Mesenchymal stem cell (in vitro differentiated cells and primary cell): ENCODE results near the gene EXOC3.

Source experiments
- DNase-seq: peaks from one replicate; pipeline ENCODE4 v3.0.0-alpha.2; 2013
- H2AFZ ChIP-seq: one replicate; pipeline ENCODE4 v1.6.1; 2013; ENCODE audit warnings: low read depth, mild to moderate bottlenecking, control low read depth, inconsistent platforms, low read length, moderate library complexity
- H2AK5ac ChIP-seq: 2 replicates; pipeline ENCODE4 v1.6.1; 2013; ENCODE audit warnings: low read length, moderate library complexity, mild to moderate bottlenecking, inconsistent platforms; ENCODE audit not compliant: severe bottlenecking
- H2BK120ac ChIP-seq: one replicate; pipeline ENCODE4 v1.6.1; 2013; ENCODE audit warnings: low read depth, mild to moderate bottlenecking, inconsistent platforms, low read length, moderate library complexity
- H2BK12ac ChIP-seq, 2 experiments: one replicate each; pipeline ENCODE4 v1.6.1; 2013; ENCODE audit warnings: inconsistent platforms in 2 of 2, low read length in 2 of 2, mild to moderate bottlenecking in 2 of 2, moderate library complexity in 2 of 2, control low read depth in 1 of 2
- H2BK15ac ChIP-seq: one replicate; pipeline ENCODE4 v1.6.1; 2013; ENCODE audit warnings: mild to moderate bottlenecking, low read depth, inconsistent platforms; ENCODE audit not compliant: poor library complexity, severe bottlenecking
- H2BK5ac ChIP-seq: 2 replicates; pipeline ENCODE4 v1.6.1; 2013; ENCODE audit warnings: low read depth, mild to moderate bottlenecking, low read length, control low read depth, inconsistent platforms; ENCODE audit not compliant: poor library complexity, severe bottlenecking
- H3K14ac ChIP-seq, 2 experiments: one replicate each; pipeline ENCODE4 v1.6.1; 2013; ENCODE audit warnings: inconsistent platforms in 2 of 2, low read length in 2 of 2, control low read depth in 1 of 2, mild to moderate bottlenecking in 1 of 2, moderate library complexity in 1 of 2
- H3K18ac ChIP-seq, 2 experiments: one replicate each; pipeline ENCODE4 v1.6.1; 2013; ENCODE audit warnings: inconsistent platforms in 2 of 2, low read length in 2 of 2, control low read depth in 1 of 2, low read depth in 1 of 2, mild to moderate bottlenecking in 1 of 2
- H3K23ac ChIP-seq, 2 experiments: one replicate each; pipeline ENCODE4 v1.6.1; 2013; ENCODE audit warnings: inconsistent platforms in 2 of 2, low read length in 2 of 2, mild to moderate bottlenecking in 2 of 2, moderate library complexity in 2 of 2, control low read depth in 1 of 2
- H3K27ac ChIP-seq: 2 replicates; pipeline ENCODE4 v1.5.1; 2013; ENCODE audit warnings: mild to moderate bottlenecking, moderate library complexity, low read length, control low read depth, inconsistent platforms; ENCODE audit not compliant: poor library complexity, severe bottlenecking
- H3K27me3 ChIP-seq, 2 experiments: 2 replicates each; pipeline versions ENCODE4 v1.6.1 to v1.7.0; 2013; ENCODE audit warnings: low read length in 2 of 2, mild to moderate bottlenecking in 2 of 2, moderate library complexity in 2 of 2, control low read depth in 1 of 2, inconsistent platforms in 1 of 2; ENCODE audit not compliant: control insufficient read depth in 1 of 2, insufficient read depth in 1 of 2
- H3K36me3 ChIP-seq, 2 experiments: 2 replicates each; pipeline versions ENCODE4 v1.6.1 to v1.7.0; 2013; ENCODE audit warnings: low read length in 2 of 2, control low read depth in 1 of 2, inconsistent platforms in 1 of 2, low read depth in 1 of 2, mild to moderate bottlenecking in 1 of 2; ENCODE audit not compliant: insufficient read depth in 2 of 2, control insufficient read depth in 1 of 2
- H3K4ac ChIP-seq, 2 experiments: one replicate each; pipeline ENCODE4 v1.6.1; 2013; ENCODE audit warnings: inconsistent platforms in 2 of 2, low read length in 2 of 2, mild to moderate bottlenecking in 2 of 2, moderate library complexity in 2 of 2, control low read depth in 1 of 2, low read depth in 1 of 2
- H3K4me1 ChIP-seq: 2 replicates; pipeline ENCODE4 v1.6.1; 2013; ENCODE audit warnings: low read depth, low read length, control low read depth; ENCODE audit not compliant: control insufficient read depth, insufficient read depth
- H3K4me2 ChIP-seq: 2 replicates; pipeline ENCODE4 v1.6.1; 2013; ENCODE audit warnings: low read length, mild to moderate bottlenecking, inconsistent platforms; ENCODE audit not compliant: poor library complexity, severe bottlenecking
- H3K4me3 ChIP-seq, 2 experiments: 2 replicates each; pipeline versions ENCODE4 v1.5.1 to v1.7.0; 2013; ENCODE audit warnings: low read length in 2 of 2, mild to moderate bottlenecking in 2 of 2, control low read depth in 1 of 2, low read depth in 1 of 2; ENCODE audit not compliant: insufficient read depth in 1 of 2
- H3K79me1 ChIP-seq: replicated peaks from 2 replicates; pipeline ENCODE4 v1.6.1; 2013; ENCODE audit warnings: mild to moderate bottlenecking, control low read depth, low read length, inconsistent platforms; ENCODE audit not compliant: poor library complexity, severe bottlenecking
- H3K9ac ChIP-seq: 2 replicates; pipeline ENCODE4 v1.7.0; 2013; ENCODE audit warnings: mild to moderate bottlenecking, low read length, moderate library complexity
- H3K9me3 ChIP-seq: 2 replicates; pipeline ENCODE4 v1.7.0; 2013; ENCODE audit warnings: mild to moderate bottlenecking, low read length; ENCODE audit not compliant: control insufficient read depth
- H4K8ac ChIP-seq: one replicate; pipeline ENCODE4 v1.6.1; 2013; ENCODE audit warnings: inconsistent platforms, mild to moderate bottlenecking, low read length, moderate library complexity
- H4K91ac ChIP-seq: one replicate; pipeline ENCODE4 v1.6.1; 2013; ENCODE audit warnings: mild to moderate bottlenecking, low read length, inconsistent platforms
- WGBS: methylation state at CpG from one replicate; pipeline ENCODE4 v1.1.7; 2013; ENCODE audit warnings: mixed read lengths; 5-methylcytosine and 5-hydroxymethylcytosine counted together

The EXOC3 gene

GRCh38 chr5:514673-515072 is 71.7 kb downstream of the EXOC3 start:
- no peak for DNase-seq
- 79% methylated on average over 8 of the region's 8 CpGs for WGBS
- Histone ChIP-seq H3K27ac (no peak overlapping the region), H2BK15ac (no peak overlapping the region), H2AK5ac (no peak overlapping the region), H3K9me3 (peaks cover 4% of the 10 kb centered on the region), H3K18ac (no peak overlapping the region), H3K27me3 (peaks cover 50 to 70% of the 10 kb centered on the region in 2 experiments), H2AFZ (no peak overlapping the region), H3K36me3 (no peaks in the 10 kb centered on the region), H4K91ac (no peak overlapping the region), H2BK5ac (no peak overlapping the region), H3K4me1 (peaks cover 4% of the 10 kb centered on the region), H3K4me2 (no peak overlapping the region), H3K4me3 (no peak overlapping the region), H3K14ac (no peak overlapping the region), H3K4ac (no peak overlapping the region), H2BK12ac (no peak overlapping the region), H3K79me1 (no peaks in the 10 kb centered on the region), H4K8ac (no peak overlapping the region), H3K9ac (no peak overlapping the region), H3K23ac (no peak overlapping the region), H2BK120ac (no peak overlapping the region)

GRCh38 chr5:515273-515836 is 72.4 kb downstream of the EXOC3 start:
- no peak overlapping the region for H3K4me2 ChIP-seq
- H3K79me1 ChIP-seq: no peaks in the 10 kb centered on the region

GRCh38 chr5:516338-516925 is 73.5 kb downstream of the EXOC3 start:
- peaks cover 3% of the 10 kb centered on the region for H3K4me1 ChIP-seq
- peaks cover 4% of the 10 kb centered on the region for H3K9me3 ChIP-seq
- no peak overlapping the region for H4K8ac ChIP-seq
- H3K27ac ChIP-seq: no peak overlapping the region
- H3K4ac ChIP-seq: no peak overlapping the region
- H3K27me3 ChIP-seq: peaks cover 61 to 68% of the 10 kb centered on the region in 2 experiments
- no peak overlapping the region for H4K91ac ChIP-seq
- H3K36me3 ChIP-seq: no peaks in the 10 kb centered on the region
- no peak overlapping the region for H3K23ac ChIP-seq
- no peak for DNase-seq
- H3K79me1 ChIP-seq: no peaks in the 10 kb centered on the region
- 81% methylated on average over 10 of the region's 10 CpGs for WGBS
- no peak overlapping the region for H2BK15ac ChIP-seq
- no peak overlapping the region for H2AK5ac ChIP-seq
- H3K9ac ChIP-seq: no peak overlapping the region
- no peak overlapping the region for H3K4me2 ChIP-seq
- H2BK5ac ChIP-seq: no peak overlapping the region
- no peak overlapping the region for H3K4me3 ChIP-seq
- H2BK12ac ChIP-seq: no peak overlapping the region
- no peak overlapping the region for H3K18ac ChIP-seq
- no peak overlapping the region for H2BK120ac ChIP-seq
- no peak overlapping the region for H3K14ac ChIP-seq
- no peak overlapping the region for H2AFZ ChIP-seq

More at GRCh38 chr5:515273-515836, 72.4 kb downstream of the EXOC3 start:
- Histone ChIP-seq H3K9ac (no peak overlapping the region), H3K4me1 (peaks cover 4% of the 10 kb centered on the region), H3K36me3 (no peaks in the 10 kb centered on the region), H3K27me3 (peaks cover 52 to 67% of the 10 kb centered on the region in 2 experiments), H3K4me3 (no peak overlapping the region), H2AK5ac (no peak overlapping the region), H2BK5ac (no peak overlapping the region), H4K91ac (no peak overlapping the region), H4K8ac (no peak overlapping the region), H3K9me3 (peaks cover 4% of the 10 kb centered on the region), H2BK120ac (no peak overlapping the region), H3K27ac (no peak overlapping the region), H2BK15ac (no peak overlapping the region), H3K4ac (no peak overlapping the region), H3K14ac (no peak overlapping the region), H3K18ac (no peak overlapping the region), H2BK12ac (no peak overlapping the region), H3K23ac (no peak overlapping the region), H2AFZ (no peak overlapping the region)
- WGBS: 58% methylated on average over 11 of the region's 11 CpGs
- no peak for DNase-seq
